ENCODE measurements around the gene FAM83G.
"Not testable (repeated sequence)": the region's sequence is repeated elsewhere in the genome, so short reads cannot be mapped to it uniquely, and the experiment has no call there.

The FAM83G gene

GRCh38 chr17:19023209-19023999 lies 18.8 kb upstream of the FAM83G start:
- DNase-seq (ENCODE audit: low spot score): no peak

GRCh38 chr17:19022747-19023146 lies 18.2 kb upstream of the FAM83G start:
- DNase-seq (ENCODE audit: low spot score): no peak

- DNase-seq (ENCODE audit: low spot score): no peak
Observed at GRCh38 chr17:19022128-19022527, 17.6 kb upstream of the FAM83G start.

- DNase-seq (ENCODE audit: low spot score): no peak
Observed at GRCh38 chr17:19021622-19022083, 17.1 kb upstream of the FAM83G start.

GRCh38 chr17:19021011-19021621 lies 16.6 kb upstream of the FAM83G start:
- DNase-seq (ENCODE audit: low spot score): not testable (repeated sequence)

- DNase-seq (ENCODE audit: low spot score): no peak
Observed at GRCh38 chr17:19020016-19020415, 15.5 kb upstream of the FAM83G start.

GRCh38 chr17:19019041-19019941 lies 14.7 kb upstream of the FAM83G start:
- DNase-seq (ENCODE audit: low spot score): no peak

GRCh38 chr17:19018600-19018950 lies 14.0 kb upstream of the FAM83G start:
- no peak for DNase-seq (ENCODE audit: low spot score)

GRCh38 chr17:19017804-19018599 lies 13.4 kb upstream of the FAM83G start:
- DNase-seq (ENCODE audit: low spot score): no peak

GRCh38 chr17:19017401-19017800 lies 12.8 kb upstream of the FAM83G start:
- no peak for DNase-seq (ENCODE audit: low spot score)

GRCh38 chr17:19016881-19017280 lies 12.3 kb upstream of the FAM83G start:
- no peak for DNase-seq (ENCODE audit: low spot score)

- no peak for DNase-seq (ENCODE audit: low spot score)
Observed at GRCh38 chr17:19016297-19016696, 11.7 kb upstream of the FAM83G start.

- no peak for DNase-seq (ENCODE audit: low spot score)
Observed at GRCh38 chr17:19015428-19015827, 10.9 kb upstream of the FAM83G start.

- DNase-seq (ENCODE audit: low spot score): no peak
Observed at GRCh38 chr17:19014628-19015215, 10.2 kb upstream of the FAM83G start.

- no peak for DNase-seq (ENCODE audit: low spot score)
Observed at GRCh38 chr17:19013806-19014627, 9.5 kb upstream of the FAM83G start.

GRCh38 chr17:19013226-19013625 lies 8.7 kb upstream of the FAM83G start:
- DNase-seq (ENCODE audit: low spot score): no peak

- DNase-seq (ENCODE audit: low spot score): no peak
Observed at GRCh38 chr17:19012171-19013080, 7.9 kb upstream of the FAM83G start.

- DNase-seq (ENCODE audit: low spot score): no peak
Observed at GRCh38 chr17:19011581-19011980, 7.0 kb upstream of the FAM83G start.

- peak; percentile 41 for DNase-seq (ENCODE audit: low spot score)
Observed at GRCh38 chr17:19010729-19011505, 6.4 kb upstream of the FAM83G start.

Data from LoVo (cell line).